ENCODE measurements around the gene ICAM2.
A peak's percentile ranks its signal among the peaks of the same experiment; 100 is the strongest.
"Not testable (repeated sequence)": the region's sequence is repeated elsewhere in the genome, so short reads cannot be mapped to it uniquely, and the experiment has no call there.

ICAM2 gene

GRCh38 chr17:64009571-64010402, 10.6 kb downstream of the ICAM2 start:
- DNase-seq (ENCODE audit: low read depth in 2 of 2), result no peak

- no peak for DNase-seq (ENCODE audit: low read depth in 2 of 2)
Measured at GRCh38 chr17:64008830-64009229, 11.6 kb downstream of the ICAM2 start.

- DNase-seq (ENCODE audit: low read depth in 2 of 2), result no peak
Measured at GRCh38 chr17:64008346-64008745, 12.1 kb downstream of the ICAM2 start.

GRCh38 chr17:64007838-64008282, 12.6 kb downstream of the ICAM2 start:
- no peak for DNase-seq (ENCODE audit: low read depth in 2 of 2)

- not testable (repeated sequence) for DNase-seq (ENCODE audit: low read depth in 2 of 2)
Measured at GRCh38 chr17:64007089-64007837, 13.2 kb downstream of the ICAM2 start.

- no peak for DNase-seq (ENCODE audit: low read depth in 2 of 2)
Measured at GRCh38 chr17:64006361-64007088, 13.9 kb downstream of the ICAM2 start.

- DNase-seq (ENCODE audit: low read depth in 2 of 2), result no peak
Measured at GRCh38 chr17:64005734-64006167, 14.7 kb downstream of the ICAM2 start.

GRCh38 chr17:64004903-64005733, 15.3 kb downstream of the ICAM2 start:
- DNase-seq (ENCODE audit: low read depth in 2 of 2), result no peak

- DNase-seq (ENCODE audit: low read depth in 2 of 2), result no peak
Measured at GRCh38 chr17:64004218-64004770, 16.1 kb downstream of the ICAM2 start.

- DNase-seq (ENCODE audit: low read depth in 2 of 2), result no peak
Measured at GRCh38 chr17:64003526-64004121, 16.8 kb downstream of the ICAM2 start.

GRCh38 chr17:64002658-64003525, 17.5 kb downstream of the ICAM2 start:
- DNase-seq (ENCODE audit: low read depth in 2 of 2), result no peak

GRCh38 chr17:64001763-64002529, 18.5 kb downstream of the ICAM2 start:
- no peak for DNase-seq (ENCODE audit: low read depth in 2 of 2)

GRCh38 chr17:64001091-64001579, 19.3 kb downstream of the ICAM2 start:
- DNase-seq (ENCODE audit: low read depth in 2 of 2), result no peak

- DNase-seq (ENCODE audit: low read depth in 2 of 2), result no peak
Measured at GRCh38 chr17:63999680-64000531, 20.5 kb downstream of the ICAM2 start.

- DNase-seq (ENCODE audit: low read depth in 2 of 2), result no peak
Measured at GRCh38 chr17:63998721-63999679, 21.4 kb downstream of the ICAM2 start.

- peak; percentile 41 for DNase-seq (ENCODE audit: low read depth in 2 of 2)
Measured at GRCh38 chr17:63998050-63998720, 22.2 kb downstream of the ICAM2 start, which contains the start of gene PRR29. Gene PRR29 (plus strand): TSS chr17:63998351. CDS start chr17:63998365, 14 bp downstream.
